SU-DHL-6 (cell line): ENCODE measurements around the gene ABRACL.
"Not testable (repeated sequence)": the region's sequence is repeated elsewhere in the genome, so short reads cannot be mapped to it uniquely, and the experiment has no call there.

Experiments
- H2AFZ ChIP-seq: fragments of 200-600 bp; sonication (generic); 2 replicates; pipeline ENCODE4 v1.6.1; 2014; ENCODE audit warnings: low read depth, mild to moderate bottlenecking, moderate library complexity, mixed read lengths, antibody characterized with exemption, low read length; ENCODE audit not compliant: severe bottlenecking
- H3F3A ChIP-seq: fragments of 200-600 bp; shearing (Covaris generic); 2 replicates; pipeline ENCODE4 v1.6.0; 2016; ENCODE audit warnings: antibody characterized with exemption, mild to moderate bottlenecking; ENCODE audit not compliant: insufficient read depth
- H3K27ac ChIP-seq: fragments of 200-600 bp; sonication (generic); 2 replicates; pipeline ENCODE4 v1.5.1; 2016; ENCODE audit warnings: low read depth, mild to moderate bottlenecking, low read length, moderate library complexity, mixed read lengths
- H3K27me3 ChIP-seq: fragments of 200-600 bp; sonication (generic), shearing (Covaris generic); 2 replicates; pipeline ENCODE4 v1.6.0; 2014; ENCODE audit warnings: mild to moderate bottlenecking, low read length
- H3K36me3 ChIP-seq: fragments of 200-600 bp; sonication (generic); 2 replicates; pipeline ENCODE4 v1.6.1; 2014; ENCODE audit warnings: mild to moderate bottlenecking, low read length, mixed read lengths
- H3K4me2 ChIP-seq: fragments of 300-600, 200-600 bp; shearing (Covaris generic), sonication (generic); 2 replicates; pipeline ENCODE4 v1.6.0; 2014; ENCODE audit warnings: low read length, low read depth, mild to moderate bottlenecking; ENCODE audit not compliant: poor library complexity, severe bottlenecking
- H3K4me3 ChIP-seq: fragments of 200-600 bp; sonication (generic); 2 replicates; pipeline ENCODE4 v1.5.1; 2014; ENCODE audit warnings: antibody characterized with exemption, low read length, mild to moderate bottlenecking, mixed read lengths; ENCODE audit not compliant: insufficient read depth, poor library complexity, severe bottlenecking
- H3K79me2 ChIP-seq: fragments of 200-600 bp; sonication (generic); 2 replicates; pipeline ENCODE4 v1.6.1; 2014; ENCODE audit warnings: mild to moderate bottlenecking, low read length, moderate library complexity; ENCODE audit not compliant: insufficient read depth
- H3K9ac ChIP-seq: fragments of 200-600 bp; sonication (generic); 2 replicates; pipeline ENCODE4 v1.7.0; 2014; ENCODE audit warnings: mild to moderate bottlenecking, low read length
- H3K9me2 ChIP-seq: fragments of 200-600 bp; sonication (generic); replicated peaks from 2 replicates; pipeline ENCODE4 v1.6.1; 2014; ENCODE audit warnings: low read length; ENCODE audit not compliant: insufficient read depth
- H3K9me3 ChIP-seq: fragments of 200-600 bp; sonication (generic); 2 replicates; pipeline ENCODE4 v1.6.1; 2014; ENCODE audit warnings: low read length, mixed read lengths; ENCODE audit not compliant: insufficient read depth
- H4K20me1 ChIP-seq: fragments of 200-600 bp; sonication (generic); 2 replicates; pipeline ENCODE4 v1.6.1; 2014; ENCODE audit warnings: low read depth, mild to moderate bottlenecking, antibody characterized with exemption, low read length, moderate library complexity, mixed read lengths
- EZH2phosphoT487 ChIP-seq: fragments of 200-600 bp; sonication (generic), shearing (Covaris generic); conservative IDR thresholded peaks from 2 replicates; pipeline ENCODE4 v1.6.1; 2018; ENCODE audit warnings: mild to moderate bottlenecking, antibody characterized with exemption, low read length, moderate library complexity, mixed read lengths
- TF ChIP-seq, protein P1 (sequence below): fragments of 200-600 bp; sonication (generic); IDR thresholded peaks from one replicate; pipeline ENCODE4 v1.5.1; 2017; ENCODE audit warnings: antibody characterized with exemption, mild to moderate bottlenecking, low read length, moderate library complexity; ENCODE audit not compliant: insufficient read depth, poor library complexity, severe bottlenecking

ABRACL gene

GRCh38 chr6:138991206-138991605, 37.3 kb upstream of the ABRACL start:
- H3K4me3 ChIP-seq: no peak overlapping the region

GRCh38 chr6:138992965-138993364, 35.6 kb upstream of the ABRACL start:
- H3K27ac ChIP-seq, H3K9me2 ChIP-seq, H3F3A ChIP-seq, H3K4me2 ChIP-seq, H2AFZ ChIP-seq, H4K20me1 ChIP-seq, H3K27me3 ChIP-seq, H3K9me3 ChIP-seq, H3K79me2 ChIP-seq, H3K36me3 ChIP-seq, H3K9ac ChIP-seq, H3K4me3 ChIP-seq: not testable (repeated sequence)

More at GRCh38 chr6:138991206-138991605, 37.3 kb upstream of the ABRACL start:
- Histone ChIP-seq H4K20me1 (peaks cover 6% of the 10 kb centered on the region; the same call in 1 of the 2 replicates), H3K27me3 (no peaks in the 10 kb centered on the region; the same call in 1 of the 2 replicates), H3K36me3 (no peaks in the 10 kb centered on the region), H3K4me2 (no peak overlapping the region), H3K9me3 (no peaks in the 10 kb centered on the region), H3K27ac (no peak overlapping the region), H3F3A (no peaks in the 10 kb centered on the region), H3K9ac (no peak overlapping the region), H3K9me2 (no peaks in the 10 kb centered on the region), H3K79me2 (0 out of 2 replicates have a peak, but pooled peaks cover 3% of the 10 kb centered on the region), H2AFZ (no peak overlapping the region)
- TF ChIP-seq, protein P1, sequence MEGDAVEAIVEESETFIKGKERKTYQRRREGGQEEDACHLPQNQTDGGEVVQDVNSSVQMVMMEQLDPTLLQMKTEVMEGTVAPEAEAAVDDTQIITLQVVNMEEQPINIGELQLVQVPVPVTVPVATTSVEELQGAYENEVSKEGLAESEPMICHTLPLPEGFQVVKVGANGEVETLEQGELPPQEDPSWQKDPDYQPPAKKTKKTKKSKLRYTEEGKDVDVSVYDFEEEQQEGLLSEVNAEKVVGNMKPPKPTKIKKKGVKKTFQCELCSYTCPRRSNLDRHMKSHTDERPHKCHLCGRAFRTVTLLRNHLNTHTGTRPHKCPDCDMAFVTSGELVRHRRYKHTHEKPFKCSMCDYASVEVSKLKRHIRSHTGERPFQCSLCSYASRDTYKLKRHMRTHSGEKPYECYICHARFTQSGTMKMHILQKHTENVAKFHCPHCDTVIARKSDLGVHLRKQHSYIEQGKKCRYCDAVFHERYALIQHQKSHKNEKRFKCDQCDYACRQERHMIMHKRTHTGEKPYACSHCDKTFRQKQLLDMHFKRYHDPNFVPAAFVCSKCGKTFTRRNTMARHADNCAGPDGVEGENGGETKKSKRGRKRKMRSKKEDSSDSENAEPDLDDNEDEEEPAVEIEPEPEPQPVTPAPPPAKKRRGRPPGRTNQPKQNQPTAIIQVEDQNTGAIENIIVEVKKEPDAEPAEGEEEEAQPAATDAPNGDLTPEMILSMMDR: no peak
- no peak for TF ChIP-seq EZH2phosphoT487

DNA sequence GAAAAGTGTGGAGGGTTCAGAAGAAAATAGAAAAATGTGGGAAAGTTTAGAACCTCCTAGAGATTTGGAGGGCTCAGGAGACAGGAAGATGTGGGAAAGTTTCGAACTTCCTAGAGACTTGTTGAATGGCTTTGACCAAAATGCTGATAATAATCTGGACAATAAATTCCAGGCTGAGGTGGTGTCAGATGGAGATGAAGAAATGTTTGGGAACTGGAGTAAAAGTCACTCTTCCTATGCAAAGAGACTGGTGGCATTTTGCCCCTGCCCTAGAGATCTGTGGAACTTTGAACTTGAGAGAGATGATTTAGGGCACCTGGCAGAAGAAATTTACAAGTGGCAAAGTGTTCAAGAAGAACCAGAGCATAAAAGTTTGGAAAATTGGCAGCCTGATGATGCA, 35.1 kb upstream of the ABRACL start:
- not testable (repeated sequence) for H3K9me3 ChIP-seq, H3K27ac ChIP-seq, H3K4me2 ChIP-seq, H3K4me3 ChIP-seq, H3K9me2 ChIP-seq, H4K20me1 ChIP-seq, H2AFZ ChIP-seq, H3K9ac ChIP-seq, H3K27me3 ChIP-seq, H3K36me3 ChIP-seq, H3F3A ChIP-seq, H3K79me2 ChIP-seq

- Histone ChIP-seq H3K4me2 (no peak overlapping the region), H3K36me3 (no peaks in the 10 kb centered on the region), H3K9me3 (no peaks in the 10 kb centered on the region), H3K4me3 (no peak overlapping the region), H3K27me3 (no peaks in the 10 kb centered on the region), H4K20me1 (no peaks in the 10 kb centered on the region), H3K9ac (no peak overlapping the region), H3K27ac (no peak overlapping the region), H3K9me2 (no peaks in the 10 kb centered on the region), H3F3A (no peaks in the 10 kb centered on the region), H3K79me2 (no peaks in the 10 kb centered on the region), H2AFZ (no peak overlapping the region)
- TF ChIP-seq EZH2phosphoT487: no peak
- TF ChIP-seq, protein P1: no peak
Observed at GRCh38 chr6:138996524-138996923, 32.0 kb upstream of the ABRACL start.
